ENCODE measurements around the gene CELSR1.
A peak's percentile ranks its signal among the peaks of the same experiment; 100 is the strongest.

The CELSR1 gene

GRCh38 chr22:46415776-46416519, 121.5 kb downstream of the CELSR1 start:
- H3K79me2 ChIP-seq (ENCODE audit: control insufficient read depth, insufficient read depth, low read length, poor library complexity), result no peaks in the 10 kb centered on the region
- H3K4me3 ChIP-seq (ENCODE audit: low read depth, low read length), result no peak overlapping the region
- no peak overlapping the region for H2AFZ ChIP-seq (ENCODE audit: insufficient read depth, low read length, poor library complexity)
- H3K36me3 ChIP-seq (ENCODE audit: control insufficient read depth in 1 of 2, insufficient read depth in 2 of 2, low read length in 2 of 2), result no peaks in the 10 kb centered on the region
- no peak overlapping the region for H2BK120ac ChIP-seq (ENCODE audit: insufficient read depth, low read length, poor library complexity)
- H4K12ac ChIP-seq (ENCODE audit: low read depth, low read length), result no peak overlapping the region
- H3K9ac ChIP-seq (ENCODE audit: low read length), result no peak overlapping the region
- H3K9me3 ChIP-seq (ENCODE audit: insufficient read depth, low read depth, low read length), result peaks cover 10% of the 10 kb centered on the region
- no peaks in the 10 kb centered on the region for H3K27me3 ChIP-seq (ENCODE audit: insufficient read depth, low read length)
- no peak overlapping the region for H3K23ac ChIP-seq (ENCODE audit: low read length)
- H3K79me1 ChIP-seq (ENCODE audit: low read length), result no peaks in the 10 kb centered on the region
- peak overlapping the region; percentile 5 for H2BK12ac ChIP-seq (ENCODE audit: low read length)
- no CpG with 5 or more reads among the region's 30 CpGs for WGBS (ENCODE audit: extremely low coverage, insufficient coverage, insufficient read length)
- no peak overlapping the region for H3K14ac ChIP-seq (ENCODE audit: low read length)
- H3K4me2 ChIP-seq (ENCODE audit: low read length), result no peak overlapping the region
- no peak overlapping the region for H3K27ac ChIP-seq (ENCODE audit: low read depth, low read length)
- H3K4me1 ChIP-seq (ENCODE audit: control insufficient read depth in 1 of 2, insufficient read depth in 2 of 2, low read length in 2 of 2), result peaks cover 13% of the 10 kb centered on the region in 2 experiments
- no peak overlapping the region for H4K8ac ChIP-seq (ENCODE audit: low read depth, low read length)
- DNase-seq, result no peak
- no peak overlapping the region for H3K18ac ChIP-seq (ENCODE audit: low read length)
- H2AK5ac ChIP-seq (ENCODE audit: low read length), result no peak overlapping the region
- H3K4ac ChIP-seq (ENCODE audit: low read depth, low read length), result no peak overlapping the region
- no peak overlapping the region for H2BK5ac ChIP-seq (ENCODE audit: low read depth, low read length, poor library complexity)
- no peak overlapping the region for H4K91ac ChIP-seq (ENCODE audit: low read depth, low read length)

- Histone ChIP-seq H2AK5ac (ENCODE audit: low read length) (no peak overlapping the region), H3K27me3 (ENCODE audit: insufficient read depth, low read length) (no peaks in the 10 kb centered on the region), H2BK120ac (ENCODE audit: insufficient read depth, low read length, poor library complexity) (no peak overlapping the region), H3K79me1 (ENCODE audit: low read length) (no peaks in the 10 kb centered on the region), H3K14ac (ENCODE audit: low read length) (no peak overlapping the region), H3K27ac (ENCODE audit: low read depth, low read length) (no peak overlapping the region), H2BK5ac (ENCODE audit: low read depth, low read length, poor library complexity) (no peak overlapping the region), H3K4ac (ENCODE audit: low read depth, low read length) (no peak overlapping the region), H4K12ac (ENCODE audit: low read depth, low read length) (no peak overlapping the region), H3K79me2 (ENCODE audit: control insufficient read depth, insufficient read depth, low read length, poor library complexity) (no peaks in the 10 kb centered on the region), H3K4me1 (ENCODE audit: control insufficient read depth in 1 of 2, insufficient read depth in 2 of 2, low read length in 2 of 2) (peaks cover 13% of the 10 kb centered on the region in 2 experiments), H3K9me3 (ENCODE audit: insufficient read depth, low read depth, low read length) (peaks cover 1% of the 10 kb centered on the region), H4K91ac (ENCODE audit: low read depth, low read length) (no peak overlapping the region), H3K4me2 (ENCODE audit: low read length) (no peak overlapping the region), H2BK12ac (ENCODE audit: low read length) (no peak overlapping the region), H3K9ac (ENCODE audit: low read length) (no peak overlapping the region), H3K36me3 (ENCODE audit: control insufficient read depth in 1 of 2, insufficient read depth in 2 of 2, low read length in 2 of 2) (peaks cover 8 to 9% of the 10 kb centered on the region in 2 experiments), H2AFZ (ENCODE audit: insufficient read depth, low read length, poor library complexity) (no peak overlapping the region), H3K23ac (ENCODE audit: low read length) (no peak overlapping the region), H3K4me3 (ENCODE audit: low read depth, low read length) (no peak overlapping the region), H4K8ac (ENCODE audit: low read depth, low read length) (no peak overlapping the region), H3K18ac (ENCODE audit: low read length) (no peak overlapping the region)
- no peak for DNase-seq
- WGBS (ENCODE audit: extremely low coverage, insufficient coverage, insufficient read length), result no CpG with 5 or more reads among the region's 19 CpGs
Observed at GRCh38 chr22:46414704-46415103, 122.7 kb downstream of the CELSR1 start.

- Histone ChIP-seq H3K79me2 (ENCODE audit: control insufficient read depth, insufficient read depth, low read length, poor library complexity) (no peaks in the 10 kb centered on the region), H3K4ac (ENCODE audit: low read depth, low read length) (no peak overlapping the region), H3K4me1 (ENCODE audit: control insufficient read depth in 1 of 2, insufficient read depth in 2 of 2, low read length in 2 of 2) (peaks cover 13% of the 10 kb centered on the region in 2 experiments), H3K79me1 (ENCODE audit: low read length) (no peaks in the 10 kb centered on the region), H2BK12ac (ENCODE audit: low read length) (no peak overlapping the region), H2AFZ (ENCODE audit: insufficient read depth, low read length, poor library complexity) (no peak overlapping the region), H3K36me3 (ENCODE audit: control insufficient read depth in 1 of 2, insufficient read depth in 2 of 2, low read length in 2 of 2) (peaks cover 9 to 11% of the 10 kb centered on the region in 2 experiments), H2BK120ac (ENCODE audit: insufficient read depth, low read length, poor library complexity) (no peak overlapping the region), H3K23ac (ENCODE audit: low read length) (no peak overlapping the region), H3K18ac (ENCODE audit: low read length) (no peak overlapping the region), H4K8ac (ENCODE audit: low read depth, low read length) (no peak overlapping the region), H4K12ac (ENCODE audit: low read depth, low read length) (no peak overlapping the region), H3K27me3 (ENCODE audit: insufficient read depth, low read length) (no peaks in the 10 kb centered on the region), H3K9ac (ENCODE audit: low read length) (no peak overlapping the region), H3K4me2 (ENCODE audit: low read length) (no peak overlapping the region), H2BK5ac (ENCODE audit: low read depth, low read length, poor library complexity) (no peak overlapping the region), H3K9me3 (ENCODE audit: insufficient read depth, low read depth, low read length) (no peaks in the 10 kb centered on the region), H3K27ac (ENCODE audit: low read depth, low read length) (no peak overlapping the region), H3K4me3 (ENCODE audit: low read depth, low read length) (no peak overlapping the region), H4K91ac (ENCODE audit: low read depth, low read length) (no peak overlapping the region), H3K14ac (ENCODE audit: low read length) (no peak overlapping the region), H2AK5ac (ENCODE audit: low read length) (no peak overlapping the region)
- no CpG with 5 or more reads among the region's 23 CpGs for WGBS (ENCODE audit: extremely low coverage, insufficient coverage, insufficient read length)
- no peak for DNase-seq
Observed at GRCh38 chr22:46413725-46414379, 123.6 kb downstream of the CELSR1 start.

- Histone ChIP-seq H3K23ac (ENCODE audit: low read length) (no peak overlapping the region), H3K4me1 (ENCODE audit: control insufficient read depth in 1 of 2, insufficient read depth in 2 of 2, low read length in 2 of 2) (peaks cover under 1 to 1% of the 10 kb centered on the region in 2 experiments), H3K27me3 (ENCODE audit: insufficient read depth, low read length) (no peaks in the 10 kb centered on the region), H3K9ac (ENCODE audit: low read length) (no peak overlapping the region), H4K12ac (ENCODE audit: low read depth, low read length) (no peak overlapping the region), H2BK5ac (ENCODE audit: low read depth, low read length, poor library complexity) (no peak overlapping the region), H4K91ac (ENCODE audit: low read depth, low read length) (no peak overlapping the region), H3K79me2 (ENCODE audit: control insufficient read depth, insufficient read depth, low read length, poor library complexity) (no peaks in the 10 kb centered on the region), H2BK12ac (ENCODE audit: low read length) (no peak overlapping the region), H3K36me3 (ENCODE audit: control insufficient read depth in 1 of 2, insufficient read depth in 2 of 2, low read length in 2 of 2) (peaks cover 9 to 11% of the 10 kb centered on the region in 2 experiments), H3K14ac (ENCODE audit: low read length) (no peak overlapping the region), H3K4ac (ENCODE audit: low read depth, low read length) (no peak overlapping the region), H2AFZ (ENCODE audit: insufficient read depth, low read length, poor library complexity) (no peak overlapping the region), H2BK120ac (ENCODE audit: insufficient read depth, low read length, poor library complexity) (no peak overlapping the region), H3K4me3 (ENCODE audit: low read depth, low read length) (no peak overlapping the region), H3K27ac (ENCODE audit: low read depth, low read length) (no peak overlapping the region), H4K8ac (ENCODE audit: low read depth, low read length) (no peak overlapping the region), H3K79me1 (ENCODE audit: low read length) (no peaks in the 10 kb centered on the region), H2AK5ac (ENCODE audit: low read length) (no peak overlapping the region), H3K4me2 (ENCODE audit: low read length) (no peak overlapping the region), H3K18ac (ENCODE audit: low read length) (no peak overlapping the region), H3K9me3 (ENCODE audit: insufficient read depth, low read depth, low read length) (no peaks in the 10 kb centered on the region)
- no peak for DNase-seq
- no CpG with 5 or more reads among the region's 13 CpGs for WGBS (ENCODE audit: extremely low coverage, insufficient coverage, insufficient read length)
Observed at GRCh38 chr22:46411347-46411746, 126.1 kb downstream of the CELSR1 start.

All from trophoblast cell (in vitro differentiated cells and primary cell).